HepG2 (cell line): ENCODE data around the gene IPO8. TPM values are rescaled to one million over a fixed set of nuclear protein-coding genes. Genes with fewer than 3 reads are reported as not detected.

ENCODE experiments used
- E2F1 ChIP-seq: sonication (generic); formaldehyde crosslinking; IDR thresholded peaks from 2 replicates; pipeline ENCODE4 v1.5.0; 2020; ENCODE audit warnings: missing genetic modification reagents
- ESRRA ChIP-seq: sonication (generic); formaldehyde crosslinking; IDR thresholded peaks from 2 replicates; pipeline ENCODE4 v1.5.1; 2020; ENCODE audit warnings: mild to moderate bottlenecking, low read depth, missing genetic modification reagents
- IKZF1 ChIP-seq: fragments of 450-650 bp; IDR thresholded peaks from 2 replicates; pipeline ENCODE4 v1.7.1; 2016
- MTF1 ChIP-seq: sonication (generic); formaldehyde crosslinking; IDR thresholded peaks from 2 replicates; pipeline ENCODE4 v1.5.0; 2020; ENCODE audit warnings: missing genetic modification reagents
- NFE2L1 ChIP-seq: sonication (generic); formaldehyde crosslinking; IDR thresholded peaks from 2 replicates; pipeline ENCODE4 v1.4.0; 2020; ENCODE audit warnings: missing genetic modification reagents, mild to moderate bottlenecking, borderline replicate concordance
- PREB ChIP-seq: sonication (generic); formaldehyde crosslinking; IDR thresholded peaks from 2 replicates; pipeline ENCODE4 v1.4.0; 2020; ENCODE audit warnings: missing genetic modification reagents
- SP4 ChIP-seq: sonication (generic); formaldehyde crosslinking; IDR thresholded peaks from 2 replicates; pipeline ENCODE4 v1.8.1; 2023; ENCODE audit warnings: mild to moderate bottlenecking, missing genetic modification reagents
- YY1 ChIP-seq: IDR thresholded peaks from 2 replicates; pipeline ENCODE4 v1.6.1; 2011; ENCODE audit warnings: low read length, low read depth, moderate library complexity, mild to moderate bottlenecking; ENCODE audit not compliant: insufficient read depth, insufficient replicate concordance
- ZNF276 ChIP-seq: sonication (generic); formaldehyde crosslinking; IDR thresholded peaks from 2 replicates; pipeline ENCODE4 v1.4.0; 2020; ENCODE audit warnings: mild to moderate bottlenecking, low read depth, missing genetic modification reagents
- polyA plus RNA-seq, 8 experiments: library from polyadenylated mRNA; depleted of rRNA in 3 of 8; stranded (reverse) in 7 of 8; unstranded in 1 of 8; fragments of >200 nt; fragmentation: Illumina TruSeq in 4 of 8; extraction: Trizol in 4 of 8; gene quantifications; 2 replicates each; pipeline versions ENCODE4 v1.2.1 to v1.2.3, GENCODE V29; 2011 to 2016; ENCODE audit warnings: low read depth in 4 of 8, missing spikeins in 1 of 8, mixed read lengths in 1 of 8; ENCODE audit not compliant: insufficient read depth in 1 of 8
- total RNA-seq, 5 experiments: library from RNA; depleted of rRNA; stranded (reverse); fragments of >200 nt; fragmentation: Illumina TruSeq; extraction: Trizol; gene quantifications; 2 replicates each; pipeline ENCODE4 v1.2.3, GENCODE V29; 2016; ENCODE audit warnings: low read depth in 1 of 5
- TF ChIP-seq, protein P1 (sequence below): sonication (generic); formaldehyde crosslinking; IDR thresholded peaks from 2 replicates; pipeline ENCODE4 v1.4.0; 2020; ENCODE audit warnings: missing genetic modification reagents, borderline replicate concordance
- TF ChIP-seq, protein P2 (sequence below): sonication (generic); formaldehyde crosslinking; IDR thresholded peaks from 2 replicates; pipeline ENCODE4 v1.4.0; 2020; ENCODE audit warnings: missing genetic modification reagents
- TF ChIP-seq, protein P3 (sequence below): sonication (generic); formaldehyde crosslinking; IDR thresholded peaks from 2 replicates; pipeline ENCODE4 v1.5.0; 2020; ENCODE audit warnings: missing genetic modification reagents, mild to moderate bottlenecking, borderline replicate concordance
- TF ChIP-seq, protein P4 (sequence below): sonication (generic); formaldehyde crosslinking; IDR thresholded peaks from 2 replicates; pipeline ENCODE4 v1.4.0; 2020; ENCODE audit warnings: mild to moderate bottlenecking, missing genetic modification reagents

IPO8 gene
- total and polyA plus RNA-seq, 2 of the 13 experiments (the other 11 are each of a cell fraction or from before 2014, with no cell fraction given): 6.3 to 21.8 TPM

GRCh38 chr12:30695199-30696102 is at the start of gene IPO8 (continued):
- TF ChIP-seq, protein P1, sequence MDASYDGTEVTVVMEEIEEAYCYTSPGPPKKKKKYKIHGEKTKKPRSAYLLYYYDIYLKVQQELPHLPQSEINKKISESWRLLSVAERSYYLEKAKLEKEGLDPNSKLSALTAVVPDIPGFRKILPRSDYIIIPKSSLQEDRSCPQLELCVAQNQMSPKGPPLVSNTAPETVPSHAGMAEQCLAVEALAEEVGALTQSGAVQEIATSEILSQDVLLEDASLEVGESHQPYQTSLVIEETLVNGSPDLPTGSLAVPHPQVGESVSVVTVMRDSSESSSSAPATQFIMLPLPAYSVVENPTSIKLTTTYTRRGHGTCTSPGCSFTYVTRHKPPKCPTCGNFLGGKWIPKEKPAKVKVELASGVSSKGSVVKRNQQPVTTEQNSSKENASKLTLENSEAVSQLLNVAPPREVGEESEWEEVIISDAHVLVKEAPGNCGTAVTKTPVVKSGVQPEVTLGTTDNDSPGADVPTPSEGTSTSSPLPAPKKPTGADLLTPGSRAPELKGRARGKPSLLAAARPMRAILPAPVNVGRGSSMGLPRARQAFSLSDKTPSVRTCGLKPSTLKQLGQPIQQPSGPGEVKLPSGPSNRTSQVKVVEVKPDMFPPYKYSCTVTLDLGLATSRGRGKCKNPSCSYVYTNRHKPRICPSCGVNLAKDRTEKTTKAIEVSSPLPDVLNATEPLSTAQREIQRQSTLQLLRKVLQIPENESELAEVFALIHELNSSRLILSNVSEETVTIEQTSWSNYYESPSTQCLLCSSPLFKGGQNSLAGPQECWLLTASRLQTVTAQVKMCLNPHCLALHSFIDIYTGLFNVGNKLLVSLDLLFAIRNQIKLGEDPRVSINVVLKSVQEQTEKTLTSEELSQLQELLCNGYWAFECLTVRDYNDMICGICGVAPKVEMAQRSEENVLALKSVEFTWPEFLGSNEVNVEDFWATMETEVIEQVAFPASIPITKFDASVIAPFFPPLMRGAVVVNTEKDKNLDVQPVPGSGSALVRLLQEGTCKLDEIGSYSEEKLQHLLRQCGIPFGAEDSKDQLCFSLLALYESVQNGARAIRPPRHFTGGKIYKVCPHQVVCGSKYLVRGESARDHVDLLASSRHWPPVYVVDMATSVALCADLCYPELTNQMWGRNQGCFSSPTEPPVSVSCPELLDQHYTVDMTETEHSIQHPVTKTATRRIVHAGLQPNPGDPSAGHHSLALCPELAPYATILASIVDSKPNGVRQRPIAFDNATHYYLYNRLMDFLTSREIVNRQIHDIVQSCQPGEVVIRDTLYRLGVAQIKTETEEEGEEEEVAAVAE (CRISPR knock-in tag): no peak
- TF ChIP-seq YY1: peak; percentile 99
- TF ChIP-seq, protein P2, sequence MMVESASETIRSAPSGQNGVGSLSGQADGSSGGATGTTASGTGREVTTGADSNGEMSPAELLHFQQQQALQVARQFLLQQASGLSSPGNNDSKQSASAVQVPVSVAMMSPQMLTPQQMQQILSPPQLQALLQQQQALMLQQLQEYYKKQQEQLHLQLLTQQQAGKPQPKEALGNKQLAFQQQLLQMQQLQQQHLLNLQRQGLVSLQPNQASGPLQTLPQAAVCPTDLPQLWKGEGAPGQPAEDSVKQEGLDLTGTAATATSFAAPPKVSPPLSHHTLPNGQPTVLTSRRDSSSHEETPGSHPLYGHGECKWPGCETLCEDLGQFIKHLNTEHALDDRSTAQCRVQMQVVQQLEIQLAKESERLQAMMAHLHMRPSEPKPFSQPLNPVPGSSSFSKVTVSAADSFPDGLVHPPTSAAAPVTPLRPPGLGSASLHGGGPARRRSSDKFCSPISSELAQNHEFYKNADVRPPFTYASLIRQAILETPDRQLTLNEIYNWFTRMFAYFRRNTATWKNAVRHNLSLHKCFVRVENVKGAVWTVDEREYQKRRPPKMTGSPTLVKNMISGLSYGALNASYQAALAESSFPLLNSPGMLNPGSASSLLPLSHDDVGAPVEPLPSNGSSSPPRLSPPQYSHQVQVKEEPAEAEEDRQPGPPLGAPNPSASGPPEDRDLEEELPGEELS (CRISPR knock-in tag): peak; percentile 72
- no peak for TF ChIP-seq NFE2L1 (CRISPR knock-in tag)
- peak; percentile 24; the same call in 1 of the 2 replicates for TF ChIP-seq SP4 (CRISPR knock-in tag)
- TF ChIP-seq, protein P3, sequence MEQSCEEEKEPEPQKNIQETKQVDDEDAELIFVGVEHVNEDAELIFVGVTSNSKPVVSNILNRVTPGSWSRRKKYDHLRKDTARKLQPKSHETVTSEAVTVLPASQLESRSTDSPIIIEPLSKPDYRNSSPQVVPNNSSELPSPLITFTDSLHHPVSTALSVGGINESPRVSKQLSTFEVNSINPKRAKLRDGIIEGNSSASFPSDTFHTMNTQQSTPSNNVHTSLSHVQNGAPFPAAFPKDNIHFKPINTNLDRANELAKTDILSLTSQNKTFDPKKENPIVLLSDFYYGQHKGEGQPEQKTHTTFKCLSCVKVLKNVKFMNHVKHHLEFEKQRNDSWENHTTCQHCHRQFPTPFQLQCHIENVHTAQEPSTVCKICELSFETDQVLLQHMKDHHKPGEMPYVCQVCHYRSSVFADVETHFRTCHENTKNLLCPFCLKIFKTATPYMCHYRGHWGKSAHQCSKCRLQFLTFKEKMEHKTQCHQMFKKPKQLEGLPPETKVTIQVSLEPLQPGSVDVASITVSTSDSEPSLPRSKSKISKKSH: no peak
- TF ChIP-seq ESRRA (CRISPR knock-in tag): no peak
- TF ChIP-seq PREB (CRISPR knock-in tag): no peak
- TF ChIP-seq IKZF1: no peak
- TF ChIP-seq, protein P4, sequence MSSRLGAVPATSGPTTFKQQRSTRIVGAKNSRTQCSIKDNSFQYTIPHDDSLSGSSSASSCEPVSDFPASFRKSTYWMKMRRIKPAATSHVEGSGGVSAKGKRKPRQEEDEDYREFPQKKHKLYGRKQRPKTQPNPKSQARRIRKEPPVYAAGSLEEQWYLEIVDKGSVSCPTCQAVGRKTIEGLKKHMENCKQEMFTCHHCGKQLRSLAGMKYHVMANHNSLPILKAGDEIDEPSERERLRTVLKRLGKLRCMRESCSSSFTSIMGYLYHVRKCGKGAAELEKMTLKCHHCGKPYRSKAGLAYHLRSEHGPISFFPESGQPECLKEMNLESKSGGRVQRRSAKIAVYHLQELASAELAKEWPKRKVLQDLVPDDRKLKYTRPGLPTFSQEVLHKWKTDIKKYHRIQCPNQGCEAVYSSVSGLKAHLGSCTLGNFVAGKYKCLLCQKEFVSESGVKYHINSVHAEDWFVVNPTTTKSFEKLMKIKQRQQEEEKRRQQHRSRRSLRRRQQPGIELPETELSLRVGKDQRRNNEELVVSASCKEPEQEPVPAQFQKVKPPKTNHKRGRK (CRISPR knock-in tag): no peak
- TF ChIP-seq MTF1: no peak
- no peak for TF ChIP-seq ZNF276
- peak; percentile 87 for TF ChIP-seq E2F1 (CRISPR knock-in tag)
